HG02763 (cell line): ENCODE data around the gene MCF2L2.

ENCODE experiments used
- ATAC-seq: cut with Tn5 transposase; IDR thresholded peaks from one replicate; pipeline ENCODE4 v1.9.1; 2021; ENCODE audit warnings: mild to moderate bottlenecking, moderate library complexity; ENCODE audit not compliant: unreplicated experiment

The MCF2L2 gene

DNA sequence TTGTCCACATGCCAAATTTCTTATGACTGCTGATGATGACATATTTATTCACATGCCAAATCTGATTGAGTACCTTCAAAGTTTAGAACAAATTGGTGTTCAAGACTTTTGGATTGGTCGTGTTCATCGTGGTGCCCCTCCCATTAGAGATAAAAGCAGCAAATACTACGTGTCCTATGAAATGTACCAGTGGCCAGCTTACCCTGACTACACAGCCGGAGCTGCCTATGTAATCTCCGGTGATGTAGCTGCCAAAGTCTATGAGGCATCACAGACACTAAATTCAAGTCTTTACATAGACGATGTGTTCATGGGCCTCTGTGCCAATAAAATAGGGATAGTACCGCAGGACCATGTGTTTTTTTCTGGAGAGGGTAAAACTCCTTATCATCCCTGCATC, 158.1 kb downstream of the MCF2L2 start:
- no peak for ATAC-seq

GRCh38 chr3:183269345-183269744, 159.1 kb downstream of the MCF2L2 start:
- ATAC-seq, result no peak

DNA sequence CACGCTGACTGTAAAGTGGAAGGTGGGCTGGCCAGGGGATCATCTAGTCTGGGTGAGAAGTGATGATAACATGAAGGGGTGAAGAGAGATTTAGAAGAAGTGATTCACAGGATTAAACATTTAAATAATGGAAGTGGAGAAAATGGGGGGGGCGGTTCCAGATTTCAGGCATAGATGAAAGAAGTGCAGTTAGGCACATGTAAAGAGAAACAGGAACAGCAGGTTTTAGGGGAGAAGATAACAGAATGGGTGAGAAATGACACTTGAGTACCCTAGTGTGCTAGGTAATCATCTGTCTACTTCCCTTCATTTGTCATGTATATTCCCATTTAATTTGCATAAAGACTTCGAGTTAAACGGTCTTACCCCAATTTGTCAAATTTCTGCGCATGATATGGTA, 160.1 kb downstream of the MCF2L2 start:
- no peak for ATAC-seq

GRCh38 chr3:183267140-183267539, 161.3 kb downstream of the MCF2L2 start:
- no peak for ATAC-seq

DNA sequence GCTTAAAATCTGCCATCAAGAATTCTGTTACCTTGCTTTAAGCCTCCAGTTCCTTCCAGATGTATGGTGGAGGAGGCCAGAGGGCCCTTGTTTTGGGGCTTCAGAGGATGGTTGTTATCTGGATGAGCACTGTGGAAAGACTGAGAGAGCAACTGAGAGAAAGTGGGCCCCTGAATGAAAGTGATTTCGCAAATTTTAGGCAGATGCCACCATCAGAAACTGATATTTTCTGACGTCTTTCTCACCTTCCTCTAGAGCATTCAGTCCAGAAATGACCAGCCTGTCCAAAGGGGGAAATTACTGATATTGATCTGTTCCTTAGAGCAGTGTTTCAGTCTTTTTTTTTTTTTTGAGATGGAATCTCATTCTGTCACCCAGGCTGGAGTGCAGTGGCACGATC, 162.0 kb downstream of the MCF2L2 start:
- ATAC-seq, result no peak

GRCh38 chr3:183265834-183266417, 162.5 kb downstream of the MCF2L2 start:
- no peak for ATAC-seq

DNA sequence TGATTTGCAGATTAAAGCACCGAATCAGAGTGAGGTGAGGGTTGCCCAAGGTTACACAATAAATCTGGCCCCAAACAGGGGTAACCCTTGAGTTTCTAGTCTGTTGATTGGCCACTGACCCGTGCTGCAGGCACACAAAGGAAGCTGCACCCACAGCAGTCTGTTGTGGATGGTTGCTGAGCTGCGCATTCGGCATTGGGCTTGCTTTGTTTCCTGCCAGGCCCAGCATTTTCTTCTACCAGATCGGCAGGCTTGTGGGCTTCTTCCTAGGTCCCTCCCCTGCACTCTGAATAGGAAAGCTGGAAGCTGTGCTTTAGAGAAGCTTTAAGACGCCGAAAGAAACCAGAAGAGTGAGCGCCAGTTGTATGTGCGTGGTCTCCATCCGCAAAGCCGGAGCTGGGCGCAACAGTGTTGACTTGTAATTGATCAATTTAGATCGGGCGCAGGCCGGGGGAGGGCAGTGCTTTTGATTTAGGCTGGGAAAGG, 163.2 kb downstream of the MCF2L2 start:
- ATAC-seq, result no peak

GRCh38 chr3:183264268-183264667, 164.2 kb downstream of the MCF2L2 start:
- no peak for ATAC-seq

DNA sequence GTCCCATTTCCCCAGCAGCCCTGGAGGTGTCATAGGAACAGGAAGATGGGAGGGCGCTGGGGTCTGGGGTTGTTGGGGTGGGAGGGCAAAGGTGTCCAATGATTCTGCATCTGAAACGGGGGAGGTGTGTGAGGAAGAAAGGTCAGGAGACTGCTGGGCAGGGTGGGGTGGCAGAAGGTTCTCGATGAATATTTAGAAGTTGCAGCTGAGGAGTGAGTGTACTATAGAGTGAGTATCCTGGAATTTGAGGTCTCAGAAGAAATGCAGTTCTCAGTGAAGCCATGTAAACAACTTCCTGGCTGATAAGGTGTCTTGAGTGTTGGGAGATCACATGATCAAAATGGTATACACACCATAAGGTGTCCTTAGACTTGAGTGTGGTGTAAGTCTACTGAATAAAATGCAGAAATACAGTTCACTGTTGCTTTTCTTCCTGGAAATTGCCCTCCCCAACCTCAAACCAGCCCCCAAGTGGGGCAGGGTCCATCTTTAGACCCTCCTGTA, 165.5 kb downstream of the MCF2L2 start:
- no peak for ATAC-seq

DNA sequence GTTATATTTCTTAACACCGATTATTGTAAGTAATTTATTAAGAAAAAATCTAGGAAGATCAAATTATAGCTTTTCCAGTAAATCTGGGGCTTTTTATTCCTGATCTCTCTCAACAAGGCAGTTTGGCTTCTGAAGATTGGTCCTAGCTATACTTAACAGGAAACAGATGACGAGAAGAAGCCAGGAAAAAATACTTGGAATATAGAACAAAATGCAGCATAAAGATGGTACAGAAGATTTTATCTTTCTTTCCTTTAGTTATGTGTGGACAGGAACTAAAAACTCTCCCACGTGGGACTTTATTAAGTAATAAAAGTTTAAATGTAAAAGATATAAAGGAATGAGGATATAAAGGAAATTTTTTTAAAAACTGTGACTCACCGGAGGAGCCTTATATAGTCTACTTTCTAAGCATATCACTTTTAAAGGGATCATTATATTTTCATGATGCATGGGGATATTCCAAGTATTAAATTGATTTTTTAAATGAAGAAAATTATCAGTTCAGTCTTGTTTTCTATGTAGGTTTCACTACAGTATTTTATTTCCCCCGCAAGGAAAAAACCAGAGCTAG, 167.2 kb downstream of the MCF2L2 start:
- ATAC-seq, result no peak

GRCh38 chr3:183260167-183260904, 168.1 kb downstream of the MCF2L2 start:
- no peak for ATAC-seq

- ATAC-seq, result no peak
Observed at GRCh38 chr3:183259621-183260020, 168.8 kb downstream of the MCF2L2 start.

DNA sequence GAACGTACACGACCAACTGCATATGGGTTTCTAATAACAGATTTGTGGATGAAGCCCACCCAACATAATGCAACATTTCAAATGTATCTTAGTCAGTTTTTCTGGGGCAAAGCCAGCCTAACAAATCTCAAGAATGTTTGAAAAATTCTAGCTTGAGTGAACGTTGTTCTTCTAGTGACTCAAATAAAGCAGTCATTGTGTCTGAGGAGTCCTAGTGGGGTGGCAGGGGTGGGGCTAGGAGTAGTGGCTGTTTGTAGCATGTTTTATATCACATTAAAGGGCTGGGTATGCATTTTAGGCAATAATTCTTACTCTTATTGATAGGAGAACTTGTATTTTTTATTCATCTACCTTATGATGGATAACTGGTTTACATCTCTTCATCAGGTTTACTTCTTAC, 169.3 kb downstream of the MCF2L2 start:
- ATAC-seq, result no peak

GRCh38 chr3:183255348-183255730, 173.1 kb downstream of the MCF2L2 start:
- ATAC-seq, result no peak

- no peak for ATAC-seq
Observed at GRCh38 chr3:183254487-183255347, 173.7 kb downstream of the MCF2L2 start.

GRCh38 chr3:183253528-183254486, 174.6 kb downstream of the MCF2L2 start:
- no peak for ATAC-seq

DNA sequence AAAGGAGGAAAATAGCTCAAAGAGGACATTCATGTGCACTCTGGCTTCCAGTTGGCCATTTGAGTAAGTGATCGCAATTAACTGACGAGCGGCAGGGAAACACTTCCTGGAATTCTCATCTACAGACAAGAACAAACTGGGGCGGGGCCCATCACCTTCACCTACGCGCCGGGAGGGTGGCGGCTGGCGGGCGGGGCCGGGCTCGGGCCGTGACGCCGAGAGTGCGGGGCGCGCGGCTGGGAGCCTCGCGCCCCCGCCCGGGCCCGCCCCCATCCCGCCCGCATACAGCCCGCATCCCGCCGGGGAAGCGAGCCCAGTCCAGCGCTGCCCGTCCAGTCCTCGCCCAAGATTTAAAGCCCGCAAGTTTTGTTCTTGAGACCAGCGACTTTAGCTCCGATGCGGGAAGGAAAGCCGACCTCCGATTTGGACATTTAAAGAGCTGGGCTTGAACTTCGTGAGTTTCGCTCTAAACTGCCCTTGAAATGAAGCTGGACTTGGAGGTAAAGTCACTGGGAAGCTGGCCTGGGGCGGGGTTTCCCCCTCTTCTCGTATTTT, 175.4 kb downstream of the MCF2L2 start, which contains the start of gene B3GNT5:
Gene B3GNT5 (plus strand): TSS at position 281 of the 555 bp plus-strand sequence. CDS start 16,546 bp downstream, outside the sequence.
- ATAC-seq, result no peak

- ATAC-seq, result no peak
Observed at GRCh38 chr3:183252118-183252782, 176.2 kb downstream of the MCF2L2 start.
